Activated CD8-positive, alpha-beta T cell treated with anti-CD3 and anti-CD28 coated beads for 36 hours (primary cell): ENCODE data around the gene PHLPP2. TPM values are rescaled to one million over a fixed set of nuclear protein-coding genes. Genes with fewer than 3 reads are reported as not detected.

Experiments used
- ATAC-seq: fragments of 200-7000 bp; cut with Tn5 transposase; one replicate; pipeline ENCODE4 v1.10.0; 2021; ENCODE audit warnings: mild to moderate bottlenecking, moderate library complexity
- CTCF ChIA-PET: fragments of 350-600 bp; sonication (Branson Sonifier 250); formaldehyde crosslinking; loops from one replicate; lab custom pipeline; 2021; ENCODE audit warnings: antibody characterized with exemption; lab: Charles Lee
- POLR2A ChIA-PET: fragments of 350-600 bp; sonication (Branson Sonifier 250); formaldehyde crosslinking; loops from one replicate; lab custom pipeline; 2021; ENCODE audit warnings: antibody characterized with exemption; lab: Charles Lee
- DNase-seq: peaks from one replicate; pipeline ENCODE4 v3.0.0-alpha.2; 2020
- H3K27ac Mint-ChIP-seq: one replicate; pipeline ENCODE4 v1.8.0; 2021; ENCODE audit warnings: mild to moderate bottlenecking, mixed read lengths
- H3K27me3 Mint-ChIP-seq: one replicate; pipeline ENCODE4 v1.8.0; 2021; ENCODE audit warnings: mixed read lengths
- H3K36me3 Mint-ChIP-seq: one replicate; pipeline ENCODE4 v1.8.0; 2021; ENCODE audit warnings: low read depth, mixed read lengths
- H3K4me1 Mint-ChIP-seq: one replicate; pipeline ENCODE4 v1.8.0; 2021; ENCODE audit warnings: low read depth, mixed read lengths
- H3K4me3 Mint-ChIP-seq: one replicate; pipeline ENCODE4 v1.8.0; 2021; ENCODE audit warnings: mild to moderate bottlenecking, moderate library complexity, mixed read lengths
- H3K9me3 Mint-ChIP-seq: one replicate; pipeline ENCODE4 v1.8.0; 2021; ENCODE audit warnings: mixed read lengths
- intact Hi-C: fragments of 100-400 bp; cut with micrococcal nuclease; formaldehyde crosslinking; loops from one replicate; pipeline ENCODE4 v1.10.0; 2022
- total RNA-seq, 2 experiments: library from RNA; stranded (reverse); gene quantifications; one replicate each; pipeline ENCODE4 v1.2.3, GENCODE V29; 2021
- TF ChIP-seq, protein P1 (sequence below): fragments of 200-600 bp; IDR thresholded peaks from one replicate; pipeline ENCODE4 v1.8.0; 2022; ENCODE audit warnings: antibody characterized with exemption, mild to moderate bottlenecking

PHLPP2 gene
- total RNA-seq, 2 experiments from 2014 or later, result 7.2 to 7.4 TPM

DNA sequence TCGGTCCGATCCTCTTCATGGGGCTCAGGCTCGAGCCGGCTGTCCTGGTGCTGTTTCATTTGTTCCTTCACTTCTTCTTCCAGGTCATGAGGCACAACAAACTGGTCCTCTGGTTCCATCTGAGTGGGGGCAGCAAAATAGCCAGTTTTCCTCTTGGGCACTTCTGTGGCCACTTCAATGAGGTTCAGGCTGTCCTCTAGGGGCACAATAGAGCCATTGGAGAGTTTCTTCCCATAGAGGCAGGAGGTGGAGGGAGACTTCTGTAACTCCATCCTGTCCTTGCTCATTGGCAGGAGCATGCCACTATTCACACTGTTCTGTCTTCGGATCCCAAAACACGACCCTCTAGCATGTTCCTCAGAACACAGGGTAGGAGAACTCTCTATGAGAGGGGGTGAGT, 75.6 kb downstream of the PHLPP2 start:
- Mint-ChIP-seq H3K9me3 (no peaks in the 10 kb centered on the region), H3K36me3 (peaks cover 3% of the 10 kb centered on the region), H3K27me3 (no peaks in the 10 kb centered on the region), H3K27ac (no peak overlapping the region), H3K4me3 (no peak overlapping the region), H3K4me1 (no peaks in the 10 kb centered on the region)
- ChIA-PET POLR2A (no interaction called here), CTCF (no interaction called here)
- TF ChIP-seq, protein P1, sequence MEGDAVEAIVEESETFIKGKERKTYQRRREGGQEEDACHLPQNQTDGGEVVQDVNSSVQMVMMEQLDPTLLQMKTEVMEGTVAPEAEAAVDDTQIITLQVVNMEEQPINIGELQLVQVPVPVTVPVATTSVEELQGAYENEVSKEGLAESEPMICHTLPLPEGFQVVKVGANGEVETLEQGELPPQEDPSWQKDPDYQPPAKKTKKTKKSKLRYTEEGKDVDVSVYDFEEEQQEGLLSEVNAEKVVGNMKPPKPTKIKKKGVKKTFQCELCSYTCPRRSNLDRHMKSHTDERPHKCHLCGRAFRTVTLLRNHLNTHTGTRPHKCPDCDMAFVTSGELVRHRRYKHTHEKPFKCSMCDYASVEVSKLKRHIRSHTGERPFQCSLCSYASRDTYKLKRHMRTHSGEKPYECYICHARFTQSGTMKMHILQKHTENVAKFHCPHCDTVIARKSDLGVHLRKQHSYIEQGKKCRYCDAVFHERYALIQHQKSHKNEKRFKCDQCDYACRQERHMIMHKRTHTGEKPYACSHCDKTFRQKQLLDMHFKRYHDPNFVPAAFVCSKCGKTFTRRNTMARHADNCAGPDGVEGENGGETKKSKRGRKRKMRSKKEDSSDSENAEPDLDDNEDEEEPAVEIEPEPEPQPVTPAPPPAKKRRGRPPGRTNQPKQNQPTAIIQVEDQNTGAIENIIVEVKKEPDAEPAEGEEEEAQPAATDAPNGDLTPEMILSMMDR, result peak; percentile 14
- DNase-seq, result no peak
- intact Hi-C loops, result no loop called here
- ATAC-seq, result no peak

- POLR2A ChIA-PET, result no interaction called here
Observed at GRCh38 chr16:71648162-71648561, 76.3 kb downstream of the PHLPP2 start.

GRCh38 chr16:71647391-71647790, 77.1 kb downstream of the PHLPP2 start:
- ATAC-seq, result no peak
- H3K4me3 Mint-ChIP-seq, result no peak overlapping the region
- ChIA-PET CTCF (no interaction called here), POLR2A (no interaction called here)
- H3K36me3 Mint-ChIP-seq, result peaks cover 3% of the 10 kb centered on the region
- TF ChIP-seq, protein P1, result no peak
- H3K27me3 Mint-ChIP-seq, result no peaks in the 10 kb centered on the region
- H3K4me1 Mint-ChIP-seq, result no peaks in the 10 kb centered on the region
- no peak overlapping the region for H3K27ac Mint-ChIP-seq
- no peaks in the 10 kb centered on the region for H3K9me3 Mint-ChIP-seq
- no peak for DNase-seq
- intact Hi-C loops, result no loop called here

More at GRCh38 chr16:71648162-71648561, 76.3 kb downstream of the PHLPP2 start:
- Mint-ChIP-seq H3K4me1 (no peaks in the 10 kb centered on the region), H3K36me3 (peaks cover 3% of the 10 kb centered on the region), H3K27ac (no peak overlapping the region), H3K9me3 (no peaks in the 10 kb centered on the region), H3K4me3 (no peak overlapping the region), H3K27me3 (no peaks in the 10 kb centered on the region)
- CTCF ChIA-PET, result no interaction called here
- ATAC-seq, result no peak
- TF ChIP-seq, protein P1, result no peak
- intact Hi-C loops, result no loop called here
- no peak for DNase-seq

DNA sequence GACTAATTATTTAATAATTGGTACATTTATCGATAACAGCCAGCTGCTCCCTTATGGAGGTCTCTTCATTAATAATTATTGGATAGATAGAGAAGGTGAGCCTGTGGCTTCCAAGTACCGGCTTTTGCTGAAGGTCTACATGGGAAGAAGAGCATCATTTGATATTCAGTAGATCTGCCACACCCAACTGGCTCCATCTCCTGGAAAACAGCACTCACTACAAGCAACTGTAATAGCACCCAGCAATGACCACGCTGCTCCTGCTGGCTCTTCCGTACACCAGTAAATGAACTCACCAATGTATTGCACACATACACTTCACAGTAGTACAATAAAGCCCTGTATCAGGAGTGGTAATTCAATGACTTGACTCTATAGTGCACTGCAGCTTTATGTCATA, 79.1 kb downstream of the PHLPP2 start:
- intact Hi-C loops, result no loop called here
- H3K9me3 Mint-ChIP-seq, result no peaks in the 10 kb centered on the region
- POLR2A ChIA-PET, result interaction anchor here (1.1 kb wide), 1 partner anchor 9 kb away, joined by 3 read pairs; no protein-coding TSS in a partner anchor
- DNase-seq, result no peak
- H3K27ac Mint-ChIP-seq, result no peak overlapping the region
- TF ChIP-seq, protein P1, result peak; percentile 38
- CTCF ChIA-PET, result interaction anchor here (1.8 kb wide), 1 partner anchor 34 kb away, joined by 8 read pairs; no protein-coding TSS in a partner anchor
- no peaks in the 10 kb centered on the region for H3K4me1 Mint-ChIP-seq
- peak; percentile 56 for ATAC-seq
- H3K4me3 Mint-ChIP-seq, result no peak overlapping the region
- H3K36me3 Mint-ChIP-seq, result peaks cover 3% of the 10 kb centered on the region
- no peaks in the 10 kb centered on the region for H3K27me3 Mint-ChIP-seq

DNA sequence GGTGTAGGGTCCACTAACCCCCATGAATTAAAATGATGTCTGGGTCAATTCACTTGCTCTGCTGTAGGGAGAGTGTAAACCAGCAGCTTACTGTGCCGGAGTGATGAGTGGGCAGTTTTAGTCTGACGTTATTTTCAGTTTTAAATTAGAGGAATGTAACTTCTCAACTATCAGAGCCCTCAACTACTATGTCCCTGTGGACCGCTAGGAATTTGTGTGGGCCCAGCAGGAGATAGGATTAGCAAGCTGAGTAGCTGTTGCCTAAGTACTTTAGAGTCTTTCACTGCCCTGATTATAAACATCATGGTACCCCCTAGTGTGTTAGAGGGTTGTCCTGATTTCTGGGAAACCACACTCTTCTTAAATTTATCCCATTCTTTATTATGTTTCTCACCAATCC, 87.1 kb downstream of the PHLPP2 start:
- DNase-seq (no peak), ATAC-seq (no peak)
- ChIA-PET CTCF (interaction anchor here (1.4 kb wide), 1 partner anchor 26 kb away, joined by 4 read pairs; no protein-coding TSS in a partner anchor), POLR2A (no interaction called here)
- no peak overlapping the region for H3K4me3 Mint-ChIP-seq
- H3K27ac Mint-ChIP-seq, result no peak overlapping the region
- H3K4me1 Mint-ChIP-seq, result no peaks in the 10 kb centered on the region
- H3K36me3 Mint-ChIP-seq, result no peaks in the 10 kb centered on the region
- no peaks in the 10 kb centered on the region for H3K9me3 Mint-ChIP-seq
- H3K27me3 Mint-ChIP-seq, result no peaks in the 10 kb centered on the region
- TF ChIP-seq, protein P1, result no peak
- intact Hi-C loops, result no loop called here
